HG02973 (cell line): ENCODE data around the gene MEGF9.
A peak's percentile ranks its signal among the peaks of the same experiment; 100 is the strongest.

Experiments used
- ATAC-seq: cut with Tn5 transposase; IDR thresholded peaks from one replicate; pipeline ENCODE4 v1.9.1; 2021; ENCODE audit warnings: moderate library complexity; ENCODE audit not compliant: unreplicated experiment

MEGF9 gene

DNA sequence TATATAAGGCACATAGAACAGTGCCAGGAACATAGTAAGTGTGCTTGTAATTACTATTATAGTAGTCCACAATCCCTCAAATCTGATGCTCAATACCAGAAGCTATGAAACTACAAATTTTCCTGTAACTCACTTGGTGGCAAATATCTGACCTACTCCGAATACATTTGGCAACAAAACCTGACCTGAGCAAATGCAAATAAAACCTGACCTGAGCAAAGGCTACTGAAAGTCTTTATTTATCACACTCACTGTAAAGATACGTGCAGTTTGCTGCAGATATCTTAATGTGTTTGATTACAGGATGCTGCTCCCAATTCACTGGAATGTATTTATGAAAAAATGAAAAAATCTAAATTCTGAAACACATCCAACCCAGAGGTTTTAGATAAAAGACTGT lies 7.1 kb downstream of the MEGF9 start:
- no peak for ATAC-seq

DNA sequence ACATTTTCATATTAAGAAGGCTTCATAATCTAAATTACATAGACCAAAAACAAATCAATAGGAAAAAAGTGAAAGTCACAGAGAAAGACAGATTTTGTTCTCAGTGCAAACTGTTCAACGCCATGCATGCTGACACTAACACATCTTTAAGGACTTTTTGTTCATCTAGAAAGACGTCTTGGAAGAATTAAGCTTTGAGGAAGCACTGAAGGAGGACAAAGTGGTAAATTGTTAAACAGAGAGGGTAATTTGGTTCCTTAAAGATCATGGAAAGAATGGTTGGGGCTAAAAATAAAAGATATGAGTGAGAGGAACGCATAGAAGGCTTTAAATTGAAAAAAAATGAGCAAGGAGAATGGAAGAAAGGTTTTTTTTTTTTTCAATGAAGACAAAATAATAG lies 9.1 kb downstream of the MEGF9 start:
- no peak for ATAC-seq

DNA sequence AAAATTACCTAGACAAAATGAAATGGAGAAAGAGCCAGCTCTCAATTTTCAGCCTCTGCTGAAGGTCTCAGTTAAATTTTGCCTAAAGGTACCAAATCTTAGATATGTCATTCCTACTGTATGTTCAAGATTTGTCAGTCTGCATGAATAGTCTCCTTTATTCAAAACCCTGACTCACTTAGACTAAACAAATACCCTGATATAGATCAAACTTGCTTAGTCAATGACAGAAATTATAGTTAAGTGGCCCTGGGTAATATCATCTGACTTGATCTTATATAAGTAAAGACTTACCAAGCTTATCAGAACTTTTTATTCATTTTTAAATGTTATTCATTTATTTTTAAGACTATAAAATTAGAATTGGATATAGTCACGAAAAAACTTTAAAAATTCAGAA lies 12.2 kb downstream of the MEGF9 start:
- ATAC-seq = no peak

DNA sequence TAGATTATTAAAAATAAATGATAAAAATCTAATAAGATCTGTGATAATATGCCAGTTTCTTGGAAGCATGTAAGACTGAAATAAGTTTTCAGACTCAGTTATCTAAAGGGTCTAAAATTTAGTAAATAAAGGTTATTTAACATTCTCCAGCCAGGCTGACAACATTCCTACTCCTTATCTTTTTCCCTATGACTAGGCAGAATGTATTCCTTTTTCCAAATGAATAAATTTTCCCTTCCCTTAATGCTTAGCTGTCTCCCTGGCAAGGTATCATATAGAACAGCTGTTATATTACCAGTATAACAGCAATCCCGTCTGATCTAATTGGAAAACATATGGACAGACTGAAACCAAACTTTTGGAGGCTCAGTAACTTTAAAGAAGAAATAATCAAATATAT lies 13.0 kb downstream of the MEGF9 start:
- no peak for ATAC-seq

DNA sequence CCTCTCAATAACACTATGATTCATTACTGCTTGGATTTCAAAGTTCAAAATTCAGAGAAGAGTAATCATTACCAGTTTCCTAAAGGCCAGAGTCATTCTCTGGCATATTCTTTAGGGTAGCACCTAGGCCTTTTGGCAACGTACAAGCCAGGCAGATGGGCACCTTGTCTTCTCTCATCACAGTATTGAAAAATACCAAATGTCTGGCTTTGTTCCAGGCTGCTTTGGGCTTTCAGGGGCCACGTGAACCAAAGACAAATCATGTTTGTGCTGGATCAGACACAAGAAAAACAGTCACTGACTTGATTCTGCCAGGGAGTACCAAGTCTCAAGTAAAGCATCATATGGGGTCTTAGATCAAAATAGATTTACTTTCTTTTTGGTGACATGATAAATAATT lies 15.5 kb downstream of the MEGF9 start:
- no peak for ATAC-seq

DNA sequence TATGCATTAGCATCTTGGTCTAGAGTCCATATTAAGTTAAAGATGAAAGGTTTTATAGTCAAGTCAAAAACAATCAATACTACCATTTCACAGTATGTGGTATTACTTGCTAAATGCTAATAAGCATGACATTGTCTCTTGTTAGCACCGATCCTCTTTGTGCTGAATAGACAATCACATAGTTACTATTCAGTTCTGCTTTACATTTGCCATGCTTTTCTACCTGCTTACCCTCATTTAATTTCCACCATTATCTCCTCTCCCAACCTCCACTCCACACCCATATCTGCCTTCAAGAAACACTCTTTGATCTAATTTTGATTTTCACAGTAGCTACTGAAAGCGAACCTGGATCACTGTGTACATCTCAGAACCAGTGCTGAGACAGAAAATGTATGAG lies 16.8 kb downstream of the MEGF9 start:
- ATAC-seq = no peak

DNA sequence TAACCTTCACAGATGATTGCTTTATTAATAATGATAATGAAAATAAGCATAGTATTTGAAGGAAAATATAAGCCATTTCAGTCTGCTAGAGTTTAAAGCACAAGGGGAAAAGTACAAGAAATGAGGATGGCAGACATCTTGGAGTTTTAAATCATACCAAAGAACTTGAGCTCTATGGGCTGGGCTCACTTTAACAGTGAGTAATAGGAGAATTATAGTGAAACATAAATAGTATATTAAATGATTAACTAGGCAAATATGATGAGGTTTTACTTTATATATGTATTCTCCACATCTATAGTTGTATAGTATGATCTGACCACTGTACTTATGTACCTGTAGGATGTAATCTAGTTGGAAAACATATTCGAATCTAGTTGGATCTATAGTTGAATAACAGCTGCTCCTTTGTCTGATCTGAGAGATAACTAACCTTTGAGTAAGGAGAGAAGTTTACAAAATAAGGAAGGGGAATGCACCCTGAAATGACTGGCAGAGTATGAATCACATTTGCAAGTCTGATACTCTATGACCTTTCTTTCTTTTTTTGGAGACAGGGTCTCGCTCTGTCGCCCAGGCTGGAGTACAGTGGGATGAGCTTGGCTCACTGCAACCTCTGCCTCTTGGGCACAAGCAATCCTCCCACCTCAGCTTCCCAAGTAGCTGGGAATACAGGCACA lies 17.6 kb downstream of the MEGF9 start:
- ATAC-seq = no peak

DNA sequence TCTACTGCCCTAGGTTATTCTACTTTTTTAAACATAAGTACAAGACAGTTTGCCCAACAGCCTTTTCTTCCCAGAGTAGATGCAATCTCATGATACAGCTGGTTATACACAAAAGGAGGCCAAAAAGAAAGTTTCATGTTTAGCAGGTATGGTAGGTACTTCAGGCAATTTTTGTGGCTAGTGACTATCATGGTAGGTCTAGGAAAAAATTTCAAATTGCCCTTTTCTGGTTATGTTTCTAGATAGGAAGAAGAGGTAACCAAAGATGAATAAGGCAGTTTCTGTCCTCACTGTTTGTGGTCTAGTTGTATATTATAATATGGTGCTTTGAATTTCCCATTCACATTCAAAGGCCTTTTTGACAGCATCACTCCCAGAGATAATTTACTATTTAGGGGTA lies 19.7 kb downstream of the MEGF9 start:
- ATAC-seq = no peak

DNA sequence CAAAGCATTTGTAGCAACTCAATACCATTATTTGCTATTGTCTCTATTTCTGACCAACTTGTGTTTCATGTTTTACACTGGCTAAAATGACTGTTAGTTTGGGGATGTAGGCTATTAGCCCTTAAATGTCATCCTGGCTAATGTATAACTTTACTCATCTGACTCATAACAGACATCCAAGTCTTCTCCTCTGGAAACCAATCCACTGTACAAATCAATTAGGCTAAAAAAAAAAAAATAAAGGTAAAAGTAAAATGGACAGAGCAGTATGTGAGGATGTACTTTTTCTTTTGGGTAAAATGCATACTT lies 20.6 kb downstream of the MEGF9 start:
- ATAC-seq = peak; percentile 67

DNA sequence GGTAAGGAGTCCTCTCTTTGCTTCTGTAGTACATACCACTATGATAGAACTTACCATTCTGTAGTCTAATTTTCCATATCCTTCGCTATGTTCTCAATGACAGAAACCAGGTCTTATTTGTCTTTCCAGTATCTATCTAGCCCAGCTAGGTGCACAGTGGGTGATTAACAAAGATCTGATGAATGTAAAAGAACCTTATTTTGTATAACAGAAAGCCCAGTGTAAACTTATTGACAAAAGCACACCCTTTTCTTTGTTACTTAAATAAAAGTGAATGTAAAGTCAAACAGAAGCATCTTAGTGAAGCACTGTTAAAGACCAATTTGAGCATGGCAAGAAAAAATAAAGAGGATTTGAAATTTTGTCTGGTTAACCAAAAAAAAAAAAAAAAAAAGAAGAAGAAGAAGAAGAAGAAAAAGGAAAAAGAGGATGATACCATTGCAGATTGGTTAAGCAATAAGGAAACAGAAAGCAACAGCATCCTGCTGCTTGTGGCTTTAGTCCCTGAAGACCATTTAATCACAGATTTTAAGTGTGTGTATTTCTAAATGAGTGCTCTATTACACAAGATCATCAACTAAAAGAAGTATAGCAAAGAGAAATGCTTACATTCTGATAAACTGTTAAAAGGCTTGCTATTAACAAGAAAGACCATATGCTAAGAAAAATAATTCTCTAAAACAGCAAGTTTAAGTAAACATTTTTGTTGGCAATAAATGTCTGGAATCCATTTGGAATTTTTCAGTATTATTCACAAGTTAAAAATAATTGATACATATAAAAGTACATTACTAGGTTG lies 21.2 kb downstream of the MEGF9 start:
- peak; percentile 45 for ATAC-seq

DNA sequence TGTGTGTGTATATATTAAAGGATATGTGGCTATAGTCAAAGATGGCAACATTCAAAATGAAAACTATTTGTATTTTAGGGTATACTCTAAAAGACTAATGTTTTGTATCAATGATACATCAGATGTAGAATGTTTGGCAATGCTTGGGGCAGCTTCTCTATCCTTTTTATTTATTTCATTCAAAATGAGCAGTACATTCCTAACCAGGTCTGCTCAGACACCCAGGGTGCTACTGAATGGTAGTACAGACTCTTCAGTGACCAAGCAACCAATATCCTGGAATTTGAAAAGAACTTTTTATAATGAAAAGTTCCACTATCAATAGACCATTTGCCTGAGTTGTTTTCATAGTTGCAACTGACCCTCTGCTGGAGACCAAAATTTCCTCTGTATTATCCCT lies 23.9 kb downstream of the MEGF9 start:
- no peak for ATAC-seq

DNA sequence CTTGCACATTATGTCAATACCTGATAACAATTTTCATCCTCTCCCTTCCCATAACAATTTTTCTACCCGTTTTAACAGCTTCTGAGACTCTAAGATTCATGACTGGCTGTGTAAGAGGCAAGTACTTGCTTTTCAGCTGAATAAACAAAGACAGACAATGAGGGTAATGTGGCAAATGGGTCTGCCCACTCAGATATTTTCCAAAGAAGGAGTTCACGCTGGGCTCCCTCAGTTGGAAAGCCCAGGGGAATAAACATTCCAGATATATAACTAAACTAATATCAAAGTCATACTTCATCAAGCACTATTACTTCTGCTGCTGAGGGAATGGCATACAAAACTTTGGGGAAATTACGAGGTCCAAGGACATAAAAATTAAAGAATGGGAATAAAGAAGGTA lies 24.4 kb downstream of the MEGF9 start:
- no peak for ATAC-seq

DNA sequence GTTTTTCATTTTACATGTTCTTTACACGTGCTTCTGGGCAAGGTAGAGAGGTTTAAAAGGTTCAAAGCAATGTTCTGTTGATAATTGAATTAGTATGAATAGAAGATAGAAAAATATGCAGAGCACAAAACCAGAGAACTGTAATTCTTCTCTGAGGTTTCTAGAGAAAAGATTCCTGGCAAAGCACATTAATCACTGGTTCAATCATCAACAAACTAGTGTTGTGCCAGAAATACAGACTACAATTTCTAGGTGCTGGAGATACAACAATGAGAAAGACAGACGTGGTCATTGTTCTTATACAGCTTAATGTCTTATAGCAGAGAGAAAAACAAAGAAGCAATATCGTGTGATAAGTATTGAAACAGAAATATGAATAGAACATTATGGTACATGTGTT lies 25.5 kb downstream of the MEGF9 start:
- no peak for ATAC-seq

DNA sequence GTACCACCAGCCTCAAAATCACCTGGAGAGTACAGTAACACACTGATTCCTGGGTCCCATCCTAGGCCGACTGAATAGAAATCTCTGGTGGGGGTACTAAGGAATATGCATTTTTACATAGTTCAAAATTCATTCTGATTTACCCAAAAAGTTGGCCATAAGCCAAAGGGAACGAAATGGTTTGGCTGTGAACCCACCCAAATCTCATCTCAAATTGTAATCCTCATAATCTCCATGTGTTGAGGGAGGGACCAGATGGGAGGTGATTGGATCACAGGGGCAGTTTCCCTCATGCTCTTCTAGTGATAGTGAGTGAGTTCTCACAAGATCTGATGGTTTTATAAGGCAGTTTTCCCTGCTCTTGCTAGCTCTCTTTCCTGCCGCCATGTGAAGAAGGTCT lies 31.1 kb downstream of the MEGF9 start:
- no peak for ATAC-seq

DNA sequence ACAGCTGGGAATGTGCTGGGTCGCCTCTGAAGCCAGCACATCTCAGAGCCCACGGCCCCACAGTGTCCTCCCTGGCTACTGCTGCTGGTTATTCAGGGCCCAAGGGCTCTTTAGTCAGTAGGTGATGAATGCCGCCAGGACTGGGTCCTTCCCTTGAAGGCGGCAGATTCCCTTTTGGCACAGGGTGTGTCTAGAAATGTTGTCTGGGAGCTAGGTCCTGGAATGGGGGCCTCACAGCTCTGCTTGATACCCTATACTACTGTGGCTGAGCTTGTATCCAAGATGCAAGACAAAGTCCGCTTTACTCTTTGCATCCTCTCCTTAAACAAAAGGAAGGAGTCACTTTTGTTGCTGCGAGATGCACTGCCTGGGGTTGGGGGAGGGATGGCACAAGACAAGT lies 33.1 kb downstream of the MEGF9 start:
- ATAC-seq = no peak

DNA sequence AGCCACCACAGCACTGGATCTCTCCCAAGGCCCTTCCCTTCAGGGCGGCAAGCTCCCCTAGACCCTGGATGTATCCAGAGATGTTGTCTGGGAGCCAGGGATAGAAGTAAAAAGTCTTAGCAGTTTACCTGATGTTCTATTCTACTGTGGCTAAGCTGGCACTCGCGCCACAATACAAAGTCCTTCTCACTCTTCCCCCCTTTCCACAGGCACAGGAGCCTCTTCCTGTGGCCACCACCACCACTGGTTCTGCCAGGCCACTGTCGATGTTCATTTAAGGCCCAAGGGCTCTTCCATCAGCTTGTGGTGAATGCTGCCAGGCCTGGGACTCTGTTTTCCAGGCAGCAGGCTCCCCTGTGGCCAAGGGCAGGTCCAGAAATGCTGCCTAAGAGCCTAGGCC lies 33.7 kb downstream of the MEGF9 start:
- no peak for ATAC-seq

DNA sequence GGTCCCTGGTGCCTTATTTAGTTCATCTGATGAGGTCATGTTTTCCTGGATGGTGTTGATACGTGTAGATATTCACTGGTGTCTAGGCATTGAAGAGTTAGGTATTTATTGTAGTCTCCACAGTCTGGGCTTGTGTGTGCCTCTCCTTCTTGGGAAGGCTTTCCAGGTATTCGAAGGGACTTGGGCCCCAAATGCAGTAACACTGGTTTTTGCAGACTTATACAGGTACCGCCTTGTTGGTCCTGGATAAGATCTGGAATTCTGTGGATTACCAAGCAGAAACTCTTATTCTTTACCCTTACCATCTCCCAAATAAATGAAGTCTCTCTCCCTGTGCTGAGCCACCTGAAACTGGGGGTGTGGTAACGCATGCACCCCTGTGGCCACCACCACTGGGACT lies 34.1 kb downstream of the MEGF9 start:
- no peak for ATAC-seq

DNA sequence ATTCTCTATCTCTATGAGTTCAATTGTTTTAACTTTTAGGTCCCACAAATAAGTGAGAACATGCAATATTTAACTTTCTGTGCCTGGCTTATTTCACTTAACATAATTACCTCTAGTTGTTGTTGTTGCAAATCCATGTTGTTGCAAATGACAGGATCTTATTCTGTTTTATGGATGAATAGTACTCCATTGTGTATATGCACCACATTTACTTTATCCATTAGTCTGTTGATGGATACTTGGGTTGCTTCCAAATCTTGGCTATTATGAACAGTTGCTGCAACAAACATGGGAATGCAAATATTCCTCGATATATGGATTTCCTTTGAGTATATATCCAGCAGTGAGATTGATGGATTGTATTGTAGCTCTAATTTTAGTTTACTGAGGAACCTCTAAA lies 36.3 kb downstream of the MEGF9 start:
- no peak for ATAC-seq

DNA sequence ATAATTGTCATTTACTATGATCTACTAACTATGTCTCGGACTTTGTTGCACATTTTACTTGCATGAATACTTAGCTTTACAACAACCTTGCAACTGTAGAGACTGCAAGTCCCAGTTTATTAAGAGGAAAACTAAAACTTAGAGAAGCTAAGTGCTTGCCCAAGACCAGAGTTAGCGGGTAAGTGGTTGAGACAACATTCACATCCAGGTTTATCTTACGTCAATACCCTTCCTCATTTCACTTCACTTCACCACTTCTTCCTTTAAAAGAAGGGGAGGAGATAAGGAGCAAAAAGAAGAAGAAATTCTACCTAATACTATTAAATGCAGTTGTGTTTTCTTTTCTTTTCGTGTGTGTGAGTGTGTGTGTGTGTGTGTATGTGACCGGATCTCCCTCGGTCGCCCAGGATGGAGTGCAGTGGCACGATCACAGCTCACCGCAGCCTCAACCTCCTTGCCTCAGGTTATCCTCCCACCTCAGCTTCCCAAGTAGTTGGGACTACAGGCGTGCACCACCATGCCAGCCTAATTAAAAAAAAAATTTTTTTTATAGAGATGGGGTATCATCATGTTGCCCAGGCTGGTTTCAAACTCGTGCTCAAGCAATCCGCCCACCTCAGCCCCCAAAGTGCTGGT lies 37.4 kb downstream of the MEGF9 start:
- no peak for ATAC-seq

DNA sequence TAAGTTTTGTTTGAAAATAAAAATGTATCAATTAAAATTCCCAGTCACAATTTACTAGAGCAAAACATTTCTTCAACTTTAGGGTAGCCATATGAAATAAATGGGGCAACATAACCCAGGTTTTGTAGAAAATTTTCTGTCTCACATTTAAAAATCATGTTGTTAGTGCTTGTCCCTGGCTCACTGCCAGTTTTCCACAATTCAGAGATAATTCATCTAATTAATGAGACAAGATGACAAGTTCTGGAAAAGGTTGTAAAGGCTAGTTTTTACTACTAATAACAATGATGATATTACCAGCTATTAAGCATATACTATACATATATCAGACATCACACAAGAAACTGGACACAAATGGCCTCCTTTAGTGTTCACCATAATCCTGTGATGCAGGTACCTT lies 45.9 kb downstream of the MEGF9 start:
- no peak for ATAC-seq

DNA sequence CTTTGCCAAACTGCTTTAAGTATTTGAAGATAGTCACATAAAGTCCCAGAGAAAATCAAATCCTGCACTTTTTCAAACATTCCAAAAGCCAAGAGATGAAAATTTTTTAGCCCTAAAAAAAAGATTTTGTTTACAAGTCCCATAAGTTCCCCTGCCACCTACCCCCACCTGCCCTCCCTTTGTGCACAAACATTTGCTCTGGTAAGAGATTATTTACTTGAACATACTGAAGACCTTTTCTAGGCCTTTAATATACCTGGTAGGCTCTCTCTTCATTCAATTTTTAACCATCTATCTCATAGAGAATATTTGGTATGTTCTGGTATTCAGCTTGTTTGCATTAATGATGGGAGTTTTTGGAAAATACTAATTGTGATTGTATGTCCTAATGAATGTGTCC lies 50.3 kb downstream of the MEGF9 start:
- ATAC-seq = no peak

DNA sequence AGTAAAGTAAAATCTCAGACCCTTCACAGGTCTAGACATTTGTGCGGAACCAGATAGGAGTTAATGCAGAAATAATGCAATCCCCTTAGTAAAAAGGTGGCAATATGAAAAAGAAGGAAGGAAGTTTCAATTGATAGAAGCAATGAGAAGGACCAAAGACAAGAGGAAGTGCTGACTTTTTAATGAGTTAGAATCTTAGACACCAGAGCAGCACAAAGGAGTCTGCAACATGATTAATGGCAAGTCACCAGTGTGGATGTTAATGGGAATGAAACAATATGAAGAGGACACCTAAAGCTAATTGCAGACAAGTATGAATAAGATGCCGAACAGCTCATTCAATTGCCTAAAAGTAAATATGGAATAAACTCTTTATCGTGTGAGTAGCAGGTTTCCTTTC lies 50.9 kb downstream of the MEGF9 start:
- no peak for ATAC-seq

DNA sequence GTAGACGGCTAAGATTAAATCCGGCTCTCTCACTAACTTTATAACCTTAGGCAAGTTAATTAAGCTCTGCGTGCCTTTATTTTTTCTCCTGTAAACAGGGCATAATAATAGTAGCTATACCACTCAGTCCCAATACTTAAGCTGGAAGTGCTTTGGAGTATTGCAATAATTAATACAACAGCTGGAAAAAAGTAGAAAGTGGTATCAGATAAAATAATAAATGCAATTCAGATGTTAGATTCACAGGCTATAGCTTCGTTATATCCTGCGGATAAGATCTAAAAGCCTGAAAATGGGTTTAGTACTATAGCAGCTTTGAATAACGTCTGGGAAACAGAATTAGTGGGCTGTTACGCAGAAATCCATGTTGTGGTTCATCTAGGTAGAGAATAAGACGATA lies 51.8 kb downstream of the MEGF9 start:
- ATAC-seq = no peak
